Measurements from ENCODE around the gene LRRC4B. TPM values are rescaled to one million over a fixed set of nuclear protein-coding genes. Genes with fewer than 3 reads are reported as not detected.

The LRRC4B gene
- total and polyA plus RNA-seq, 11 donors, result 0.35 to 2.4 (median 0.97) TPM

DNA sequence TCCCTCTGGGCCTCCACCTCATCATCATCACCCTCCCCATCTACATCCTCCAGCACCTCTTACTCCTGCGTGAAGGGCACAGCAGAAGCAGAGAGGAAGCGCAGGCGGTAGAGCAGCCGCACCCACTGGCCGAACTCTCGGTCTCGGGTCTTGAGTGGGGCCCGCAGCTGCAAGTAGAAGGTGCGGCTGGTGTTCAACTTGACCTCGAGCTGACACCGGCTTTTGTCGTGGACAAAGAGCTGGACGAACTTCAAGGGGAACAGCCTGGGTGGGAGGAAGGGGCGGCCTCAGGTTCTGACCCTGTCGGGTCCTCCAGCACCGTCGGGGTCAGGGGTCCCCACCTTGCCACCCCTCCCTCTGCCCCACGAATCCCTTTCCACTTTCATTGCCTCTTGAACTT, 100.7 kb downstream of the LRRC4B start:
- intact Hi-C loops (cut with DNase I), result no loop called here
- H3K27ac ChIP-seq, result no peak overlapping the region
- TF ChIP-seq POLR2A (IDR thresholded peaks at IDR 0.05), result no peak
- TF ChIP-seq, protein P1, sequence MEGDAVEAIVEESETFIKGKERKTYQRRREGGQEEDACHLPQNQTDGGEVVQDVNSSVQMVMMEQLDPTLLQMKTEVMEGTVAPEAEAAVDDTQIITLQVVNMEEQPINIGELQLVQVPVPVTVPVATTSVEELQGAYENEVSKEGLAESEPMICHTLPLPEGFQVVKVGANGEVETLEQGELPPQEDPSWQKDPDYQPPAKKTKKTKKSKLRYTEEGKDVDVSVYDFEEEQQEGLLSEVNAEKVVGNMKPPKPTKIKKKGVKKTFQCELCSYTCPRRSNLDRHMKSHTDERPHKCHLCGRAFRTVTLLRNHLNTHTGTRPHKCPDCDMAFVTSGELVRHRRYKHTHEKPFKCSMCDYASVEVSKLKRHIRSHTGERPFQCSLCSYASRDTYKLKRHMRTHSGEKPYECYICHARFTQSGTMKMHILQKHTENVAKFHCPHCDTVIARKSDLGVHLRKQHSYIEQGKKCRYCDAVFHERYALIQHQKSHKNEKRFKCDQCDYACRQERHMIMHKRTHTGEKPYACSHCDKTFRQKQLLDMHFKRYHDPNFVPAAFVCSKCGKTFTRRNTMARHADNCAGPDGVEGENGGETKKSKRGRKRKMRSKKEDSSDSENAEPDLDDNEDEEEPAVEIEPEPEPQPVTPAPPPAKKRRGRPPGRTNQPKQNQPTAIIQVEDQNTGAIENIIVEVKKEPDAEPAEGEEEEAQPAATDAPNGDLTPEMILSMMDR (IDR thresholded peaks at IDR 0.05), result no peak
- no peaks in the 10 kb centered on the region for H3K4me1 ChIP-seq
- DNase-seq, result no peak
- H3K4me3 ChIP-seq, result no peak overlapping the region
- peaks cover 0 to 8% (median 0%) of the 10 kb centered on the region in 9 donors for H3K27me3 ChIP-seq
- 63 to 77% (median 76%) methylated on average over 18 of the region's 18 CpGs for WGBS, 4 donors
- no peaks in the 10 kb centered on the region for H3K36me3 ChIP-seq
- no peak for ATAC-seq
- no peaks in the 10 kb centered on the region for H3K9me3 ChIP-seq

Other genes starting within 250 kb of the LRRC4B start
- gene KCNC3, start 239.1 kb downstream of the LRRC4B start, total RNA-seq, result 1 to 10 TPM in 8 of 9 donors, under 1 TPM in 1; 0.87 to 4.4 (median 2.5) TPM
- gene KCNC3, start 239.1 kb downstream of the LRRC4B start, polyA plus RNA-seq, result 1 to 10 TPM; 1.7 to 3.3 TPM
- under 1 TPM in 4 of 9 donors, not detected in 5; 0.28 to 0.89 (median 0.66) TPM for gene NAPSA, start 202.8 kb downstream of the LRRC4B start, total RNA-seq
- gene NAPSA, start 202.8 kb downstream of the LRRC4B start, polyA plus RNA-seq, result under 1 TPM; 0.36 to 0.61 TPM
- 100 to 1,000 TPM in 3 of 9 donors, 10 to 100 TPM in 6; 66.2 to 162 (median 74.3) TPM for gene NR1H2, start 192.0 kb downstream of the LRRC4B start, total RNA-seq
- gene NR1H2, start 192.0 kb downstream of the LRRC4B start, polyA plus RNA-seq, result 100 to 1,000 TPM in 1 of 2 donors, 10 to 100 TPM in 1; 91.5 to 155 TPM
- gene POLD1, start 184.1 kb downstream of the LRRC4B start, total RNA-seq, result 10 to 100 TPM in 4 of 9 donors, 1 to 10 TPM in 5; 6.1 to 18.0 (median 9.0) TPM
- gene POLD1, start 184.1 kb downstream of the LRRC4B start, polyA plus RNA-seq, result 10 to 100 TPM in 1 of 2 donors, 1 to 10 TPM in 1; 9.6 to 12.1 TPM
- gene SPIB, start 149.5 kb downstream of the LRRC4B start, total RNA-seq, result under 1 TPM in 2 of 9 donors, not detected in 7; 0.16 to 0.53 TPM
- under 1 TPM in 1 of 2 donors, not detected in 1; 0.10 TPM for gene SPIB, start 149.5 kb downstream of the LRRC4B start, polyA plus RNA-seq
- under 1 TPM in 3 of 9 donors, not detected in 6; 0.09 to 0.35 (median 0.28) TPM for gene MYBPC2, start 135.5 kb downstream of the LRRC4B start, total RNA-seq
- gene MYBPC2, start 135.5 kb downstream of the LRRC4B start, polyA plus RNA-seq, result not detected
- gene EMC10, start 91.9 kb downstream of the LRRC4B start, total RNA-seq, result 100 to 1,000 TPM in 4 of 9 donors, 10 to 100 TPM in 5; 72.8 to 138 (median 91.1) TPM
- gene EMC10, start 91.9 kb downstream of the LRRC4B start, polyA plus RNA-seq, result 100 to 1,000 TPM in 1 of 2 donors, 10 to 100 TPM in 1; 95.3 to 108 TPM
- gene GARIN5A, start 91.6 kb downstream of the LRRC4B start, total RNA-seq, result 1 to 10 TPM in 6 of 9 donors, under 1 TPM in 3; 0.51 to 6.4 (median 1.6) TPM
- 1 to 10 TPM; 1.1 to 3.0 TPM for gene GARIN5A, start 91.6 kb downstream of the LRRC4B start, polyA plus RNA-seq
- 10 to 100 TPM; 18.7 to 43.8 (median 29.5) TPM for gene JOSD2, start 57.2 kb downstream of the LRRC4B start, total RNA-seq
- 10 to 100 TPM; 47.7 to 49.7 TPM for gene JOSD2, start 57.2 kb downstream of the LRRC4B start, polyA plus RNA-seq
- not detected for gene ASPDH, start 54.5 kb downstream of the LRRC4B start, total RNA-seq
- gene ASPDH, start 54.5 kb downstream of the LRRC4B start, polyA plus RNA-seq, result not detected
- under 1 TPM in 4 of 9 donors, not detected in 5; 0.17 to 0.75 (median 0.25) TPM for gene SYT3, start 71.4 kb upstream of the LRRC4B start, total RNA-seq
- gene SYT3, start 71.4 kb upstream of the LRRC4B start, polyA plus RNA-seq, result under 1 TPM in 1 of 2 donors, not detected in 1; 0.06 TPM
- 1 to 10 TPM in 5 of 9 donors, under 1 TPM in 2, not detected in 2; 0.65 to 3.6 (median 1.7) TPM for gene C19orf81, start 81.0 kb upstream of the LRRC4B start, total RNA-seq
- gene C19orf81, start 81.0 kb upstream of the LRRC4B start, polyA plus RNA-seq, result not detected
- 1 to 10 TPM in 1 of 9 donors, under 1 TPM in 7, not detected in 1; 0.28 to 2.1 (median 0.49) TPM for gene SHANK1, start 151.4 kb upstream of the LRRC4B start, total RNA-seq
- gene SHANK1, start 151.4 kb upstream of the LRRC4B start, polyA plus RNA-seq, result under 1 TPM; 0.03 to 0.23 TPM
- 10 to 100 TPM in 1 of 9 donors, 1 to 10 TPM in 8; 2.4 to 16.6 (median 4.2) TPM for gene CLEC11A, start 154.9 kb upstream of the LRRC4B start, total RNA-seq
- 1 to 10 TPM; 2.4 to 7.2 TPM for gene CLEC11A, start 154.9 kb upstream of the LRRC4B start, polyA plus RNA-seq
- gene GPR32, start 202.0 kb upstream of the LRRC4B start, total RNA-seq, result not detected
- not detected for gene GPR32, start 202.0 kb upstream of the LRRC4B start, polyA plus RNA-seq
- gene ACP4, start 222.0 kb upstream of the LRRC4B start, total RNA-seq, result not detected
- gene ACP4, start 222.0 kb upstream of the LRRC4B start, polyA plus RNA-seq, result not detected

Measured in heart left ventricle (tissue), 16 donors.